GM18907 (cell line): Measurements from ENCODE around the gene CMTR1.
"Not testable (repeated sequence)": the region's sequence is repeated elsewhere in the genome, so short reads cannot be mapped to it uniquely, and the experiment has no call there.

Experiments
- ATAC-seq: cut with Tn5 transposase; IDR thresholded peaks from one replicate; pipeline ENCODE4 v1.9.1; 2021; ENCODE audit warnings: mild to moderate bottlenecking, moderate library complexity; ENCODE audit not compliant: unreplicated experiment

Gene CMTR1, protein sequence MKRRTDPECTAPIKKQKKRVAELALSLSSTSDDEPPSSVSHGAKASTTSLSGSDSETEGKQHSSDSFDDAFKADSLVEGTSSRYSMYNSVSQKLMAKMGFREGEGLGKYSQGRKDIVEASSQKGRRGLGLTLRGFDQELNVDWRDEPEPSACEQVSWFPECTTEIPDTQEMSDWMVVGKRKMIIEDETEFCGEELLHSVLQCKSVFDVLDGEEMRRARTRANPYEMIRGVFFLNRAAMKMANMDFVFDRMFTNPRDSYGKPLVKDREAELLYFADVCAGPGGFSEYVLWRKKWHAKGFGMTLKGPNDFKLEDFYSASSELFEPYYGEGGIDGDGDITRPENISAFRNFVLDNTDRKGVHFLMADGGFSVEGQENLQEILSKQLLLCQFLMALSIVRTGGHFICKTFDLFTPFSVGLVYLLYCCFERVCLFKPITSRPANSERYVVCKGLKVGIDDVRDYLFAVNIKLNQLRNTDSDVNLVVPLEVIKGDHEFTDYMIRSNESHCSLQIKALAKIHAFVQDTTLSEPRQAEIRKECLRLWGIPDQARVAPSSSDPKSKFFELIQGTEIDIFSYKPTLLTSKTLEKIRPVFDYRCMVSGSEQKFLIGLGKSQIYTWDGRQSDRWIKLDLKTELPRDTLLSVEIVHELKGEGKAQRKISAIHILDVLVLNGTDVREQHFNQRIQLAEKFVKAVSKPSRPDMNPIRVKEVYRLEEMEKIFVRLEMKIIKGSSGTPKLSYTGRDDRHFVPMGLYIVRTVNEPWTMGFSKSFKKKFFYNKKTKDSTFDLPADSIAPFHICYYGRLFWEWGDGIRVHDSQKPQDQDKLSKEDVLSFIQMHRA

DNA sequence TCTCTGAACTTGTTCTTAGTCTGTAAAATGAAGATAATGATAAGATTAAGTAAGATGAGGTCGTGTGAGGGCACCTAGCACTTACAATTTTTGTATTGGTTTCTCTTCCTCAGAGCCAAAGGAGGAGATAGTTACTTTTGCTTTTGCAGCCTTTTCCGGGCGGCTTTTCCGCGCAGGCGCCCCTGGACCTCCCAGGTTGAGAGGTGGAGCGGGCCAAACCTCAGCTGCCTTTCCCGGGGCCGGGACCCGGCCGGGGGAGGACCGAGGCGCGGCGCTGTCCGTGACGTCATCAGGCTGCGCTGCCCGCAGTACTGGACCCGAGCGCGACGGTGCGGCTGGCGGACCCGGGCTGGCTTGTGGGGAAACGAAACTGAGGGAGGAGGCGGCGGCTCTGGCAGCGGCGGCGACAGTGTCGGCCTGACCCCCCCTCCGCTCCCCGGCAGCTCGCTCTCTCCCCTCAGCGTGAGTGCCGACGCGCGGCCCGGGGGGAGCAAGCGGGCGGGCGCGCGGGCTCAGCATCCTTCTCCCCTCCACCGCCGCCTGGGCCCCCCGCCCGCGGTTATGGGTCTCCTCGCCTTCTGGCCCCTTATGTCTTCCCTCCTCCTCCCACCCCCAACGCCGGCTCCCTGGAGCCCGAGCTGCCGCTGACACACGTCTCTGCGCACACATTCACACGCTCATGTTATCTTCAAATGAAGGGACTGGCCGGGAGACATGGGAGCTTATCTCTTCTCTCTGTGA is at the start of gene CMTR1:
Gene CMTR1 (plus strand): TSS at position 306 of the 741 bp plus-strand sequence. CDS start 2,409 bp downstream, outside the sequence.
- ATAC-seq: peak; percentile 87

DNA sequence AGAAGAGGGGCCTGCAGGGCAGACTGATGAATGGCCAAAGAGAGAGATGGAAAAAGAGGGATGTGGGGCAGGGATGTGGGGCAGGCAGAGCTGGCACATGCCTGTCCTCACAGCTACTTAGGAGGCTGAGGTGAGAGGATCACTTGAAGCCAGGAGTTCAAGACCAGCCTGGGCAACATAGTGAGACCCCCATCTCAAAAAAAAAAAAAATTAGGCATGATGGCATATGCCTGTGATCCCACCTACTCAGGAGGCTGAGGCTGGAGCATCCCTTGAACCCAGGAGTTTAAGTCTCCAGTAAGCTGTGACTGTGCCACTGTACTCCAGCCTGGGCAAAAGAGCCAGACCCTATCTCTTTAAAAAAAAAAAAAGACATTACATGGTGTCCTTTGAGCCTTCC is 44.4 kb upstream of the CMTR1 start:
- no peak for ATAC-seq

DNA sequence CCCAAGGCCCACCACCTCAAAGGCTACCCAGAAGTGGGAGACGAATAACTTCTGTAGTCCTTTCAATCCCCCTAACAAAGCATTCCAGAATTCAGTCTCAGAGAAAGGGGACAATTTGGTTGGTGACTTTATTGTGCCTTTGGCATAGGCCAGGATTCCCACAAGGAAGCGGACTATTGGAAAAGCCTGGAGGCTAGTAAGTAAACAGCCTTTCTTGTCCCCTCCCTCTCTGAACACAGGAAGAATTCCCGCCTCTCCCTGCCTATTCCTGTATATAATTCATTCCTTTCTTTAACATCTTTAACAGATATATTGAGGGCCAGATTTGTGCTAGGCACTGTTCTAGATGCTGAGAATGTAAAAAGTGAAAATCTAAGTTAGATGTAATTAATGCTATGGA is 43.2 kb upstream of the CMTR1 start:
- ATAC-seq: no peak

DNA sequence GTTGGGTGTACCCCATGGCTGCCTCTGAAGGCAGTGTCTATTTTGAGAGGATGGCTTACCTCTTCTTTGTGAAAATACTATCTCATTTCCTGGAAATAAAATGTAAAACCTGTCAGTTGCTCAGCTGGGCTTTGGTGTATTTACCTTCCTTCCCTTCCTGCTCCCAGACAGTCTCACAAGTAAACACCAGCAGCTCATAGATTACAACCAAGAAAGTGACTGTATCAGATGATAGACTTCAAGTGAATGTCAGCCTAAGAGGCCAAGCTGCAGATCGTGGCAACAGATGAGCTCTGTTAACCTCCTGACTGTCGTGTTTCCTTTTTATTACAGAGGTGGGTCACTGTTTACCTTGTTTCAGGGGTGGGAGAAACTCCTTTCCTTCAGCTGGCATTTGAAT is 41.9 kb upstream of the CMTR1 start:
- no peak for ATAC-seq

DNA sequence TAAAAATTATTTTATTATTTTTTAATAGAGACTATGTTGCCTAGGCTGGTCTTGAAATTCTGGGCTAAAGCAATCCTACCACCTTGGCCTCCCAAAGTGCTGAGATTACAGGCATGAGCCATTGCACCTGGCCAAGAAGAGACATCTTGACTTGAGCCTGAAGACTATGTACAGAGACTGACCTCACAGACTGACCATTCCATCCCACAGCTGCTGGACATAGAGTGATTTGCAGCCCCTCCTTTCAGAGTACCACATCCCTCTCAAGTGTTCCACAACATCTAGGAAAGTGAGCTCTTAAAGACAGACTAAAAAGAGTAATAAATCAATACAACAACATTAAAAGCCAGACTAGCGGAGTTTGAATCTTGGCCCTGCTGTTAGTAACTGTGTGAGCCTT is 40.2 kb upstream of the CMTR1 start:
- ATAC-seq: no peak

DNA sequence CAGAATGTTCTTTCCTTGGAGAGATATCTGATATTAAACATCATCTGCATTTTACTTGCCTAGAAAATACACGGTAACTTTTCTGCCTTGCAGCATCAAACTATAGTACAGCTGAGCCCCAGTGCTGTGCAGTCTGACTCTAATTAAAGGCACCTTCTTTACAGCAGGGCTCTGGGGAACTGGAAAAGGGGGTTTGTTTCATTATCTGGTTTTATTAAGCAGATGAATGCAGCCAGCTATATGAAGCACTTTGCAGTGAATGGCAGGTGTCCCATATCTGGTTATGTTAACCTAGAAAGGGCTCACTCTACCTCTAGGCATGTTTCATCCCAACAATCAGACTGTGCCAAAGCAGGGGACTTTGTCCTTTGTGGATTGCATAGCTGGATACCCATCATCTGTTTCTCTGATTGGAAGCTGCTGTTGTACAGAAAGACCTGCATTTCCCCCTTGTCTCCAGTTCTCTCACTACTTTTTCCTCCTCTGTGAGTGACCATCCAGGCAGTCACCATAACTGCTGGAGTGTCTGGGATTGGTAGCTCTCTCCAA is 39.6 kb upstream of the CMTR1 start:
- no peak for ATAC-seq

DNA sequence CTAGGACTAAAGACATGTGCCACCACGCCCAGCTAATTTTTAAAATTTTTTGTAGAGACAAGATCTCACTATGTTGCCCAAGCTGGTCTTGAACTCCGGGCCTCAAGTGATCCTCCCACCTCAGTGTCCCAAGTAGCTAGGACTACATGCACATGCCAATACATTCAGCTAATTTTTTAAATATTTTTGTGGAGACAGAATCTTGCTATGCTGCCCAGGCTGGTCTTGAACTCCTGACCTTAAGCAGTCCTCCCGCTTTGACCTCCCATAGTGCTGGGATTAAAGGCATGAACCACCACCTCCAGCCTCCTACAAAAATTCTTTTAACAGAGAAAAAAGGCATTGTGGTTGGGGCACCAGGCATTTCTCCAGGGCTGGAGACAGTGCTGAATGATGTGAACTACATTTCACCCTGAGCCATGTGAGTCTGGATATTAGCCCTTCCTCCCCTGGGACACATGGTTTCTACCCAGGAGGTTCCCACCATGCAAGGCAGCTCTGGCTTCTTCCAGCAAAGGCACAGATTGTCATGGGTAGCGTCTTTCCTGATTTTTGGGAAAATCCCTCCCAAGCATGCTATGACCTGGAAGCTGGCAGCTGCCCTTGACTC is 36.3 kb upstream of the CMTR1 start:
- no peak for ATAC-seq

DNA sequence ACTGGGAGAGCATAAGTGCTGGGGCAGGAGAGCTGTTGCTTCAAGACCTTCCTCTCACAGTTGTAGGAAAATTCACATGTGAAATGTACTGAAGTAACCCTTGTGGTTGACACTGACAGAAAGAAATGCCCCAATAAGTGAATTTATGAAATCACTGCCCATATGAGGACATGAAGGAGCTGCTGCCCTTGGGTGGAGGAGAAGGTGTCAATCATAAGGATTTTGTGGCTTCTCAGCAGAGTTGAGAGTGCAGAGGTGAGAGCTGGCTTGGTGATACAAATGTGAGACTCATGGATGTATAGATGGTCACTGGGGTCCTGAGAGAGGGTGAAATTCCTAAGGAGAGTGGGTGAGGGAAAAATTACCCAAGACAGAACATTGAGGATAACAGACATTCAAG is 33.9 kb upstream of the CMTR1 start:
- ATAC-seq: no peak

DNA sequence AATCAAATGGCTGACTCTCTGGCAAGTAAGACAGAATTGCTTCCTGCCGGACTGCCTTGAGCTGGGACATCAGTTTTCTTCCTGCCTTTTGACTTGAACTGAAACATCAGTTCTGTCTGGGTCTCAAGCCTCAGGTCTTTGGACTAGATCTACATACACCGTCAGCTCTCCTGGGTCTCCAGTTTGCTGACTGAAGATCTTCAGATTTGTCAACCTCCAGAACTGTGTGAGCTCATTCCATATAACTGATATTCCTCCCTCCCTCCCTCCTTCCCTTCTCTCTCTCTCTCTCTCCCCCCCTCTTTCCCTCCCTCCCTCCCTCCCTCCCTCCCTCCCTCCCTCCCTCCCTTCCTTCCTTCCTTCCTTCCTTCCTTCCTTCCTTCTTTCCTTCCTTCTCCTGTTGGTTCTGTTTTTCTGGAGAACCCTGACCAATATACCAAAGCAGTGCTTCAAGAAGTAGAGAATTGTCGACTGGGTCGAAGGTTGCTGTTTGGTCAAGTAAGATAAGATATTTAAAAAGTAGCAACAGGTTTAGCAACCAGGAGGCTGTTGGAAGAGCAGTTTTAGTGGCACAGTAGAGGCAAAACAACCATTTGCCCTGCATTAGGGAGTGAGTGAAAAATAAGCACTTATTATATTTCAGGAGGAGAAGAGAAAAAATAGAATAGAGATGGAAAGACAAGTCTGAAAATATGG is 33.1 kb upstream of the CMTR1 start:
- ATAC-seq: no peak

DNA sequence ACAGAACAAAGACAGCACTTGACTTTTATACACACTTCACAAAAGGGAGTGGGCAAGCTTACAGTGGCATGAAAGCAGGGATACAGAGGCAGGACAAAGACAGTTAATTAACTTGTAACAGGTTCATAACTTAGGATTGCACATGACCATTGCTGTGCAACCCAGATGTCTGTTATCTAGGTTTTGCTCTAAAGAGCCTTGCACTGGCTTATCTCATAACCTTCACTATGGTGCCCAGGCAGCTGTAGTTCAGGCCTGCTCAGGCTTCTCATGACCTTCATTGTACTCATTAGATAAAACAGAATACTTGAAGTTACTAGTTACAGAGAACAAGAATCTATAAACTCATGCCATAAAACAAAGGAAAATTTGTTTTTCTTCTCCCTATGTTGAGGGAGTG is 31.4 kb upstream of the CMTR1 start:
- not testable (repeated sequence) for ATAC-seq

DNA sequence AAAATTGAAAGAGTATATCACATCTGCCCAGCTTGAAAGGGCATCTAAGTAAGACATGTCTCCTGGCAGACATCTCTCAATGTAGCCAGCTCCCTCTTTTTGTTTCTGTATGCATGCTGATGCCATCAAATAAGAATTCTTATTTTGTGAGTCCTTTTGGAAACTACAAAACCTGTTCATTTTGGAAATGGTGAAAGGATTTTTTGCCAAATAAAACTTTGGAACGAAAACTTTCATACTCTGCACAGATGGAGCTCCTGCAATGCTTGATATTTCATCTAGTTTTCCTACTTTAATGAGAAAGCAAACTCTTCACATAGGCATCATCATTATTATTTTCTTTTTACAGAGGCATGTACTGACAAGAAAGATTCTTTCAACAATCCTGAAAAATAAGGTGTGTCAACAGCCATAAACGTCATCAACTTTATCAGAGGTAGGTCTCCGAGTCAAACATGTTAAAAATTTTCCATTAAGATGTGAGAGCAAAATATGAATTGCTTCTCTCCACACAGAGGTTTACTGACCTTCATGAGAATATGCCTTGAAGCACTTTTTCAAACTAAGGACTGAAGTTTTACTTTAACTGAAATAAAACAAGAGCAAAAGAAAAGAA is 26.2 kb upstream of the CMTR1 start:
- no peak for ATAC-seq

DNA sequence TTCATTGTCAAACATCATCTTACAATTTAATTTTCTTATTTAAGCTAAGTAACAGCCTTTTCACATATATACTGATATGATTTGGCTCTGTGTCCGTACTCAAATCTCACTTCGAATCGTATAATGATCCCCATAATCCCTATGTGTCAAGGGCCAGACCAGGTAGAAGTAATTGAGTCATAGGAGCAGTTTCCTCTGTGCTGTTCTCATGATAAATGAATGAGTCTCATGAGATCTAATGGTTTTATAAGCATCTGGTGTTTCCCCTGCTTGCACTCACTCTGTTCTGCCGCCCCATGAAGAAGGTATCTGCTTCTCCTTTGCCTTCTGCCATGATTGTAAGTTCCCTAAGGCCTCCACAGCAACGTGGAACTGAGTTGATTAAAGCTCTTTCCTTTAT is 25.1 kb upstream of the CMTR1 start:
- ATAC-seq: no peak

DNA sequence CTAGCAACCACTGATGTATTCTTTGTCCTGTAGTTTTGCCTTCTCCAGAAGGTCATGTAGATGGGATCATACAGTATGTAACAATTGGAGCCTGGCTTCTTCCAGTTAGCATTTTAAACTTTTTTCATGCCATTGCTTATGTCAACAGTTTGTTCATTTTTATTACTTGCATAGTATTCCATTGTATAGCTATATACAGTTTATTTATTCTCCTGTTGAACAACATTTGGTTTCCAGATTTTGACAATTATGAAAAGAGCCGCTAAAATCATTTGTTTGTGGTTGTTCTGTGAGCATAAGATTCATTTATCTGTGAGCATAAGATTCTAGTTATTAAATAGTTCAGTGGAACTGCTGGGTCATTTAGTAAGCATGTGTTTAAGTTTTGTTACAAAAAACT is 23.5 kb upstream of the CMTR1 start:
- no peak for ATAC-seq

DNA sequence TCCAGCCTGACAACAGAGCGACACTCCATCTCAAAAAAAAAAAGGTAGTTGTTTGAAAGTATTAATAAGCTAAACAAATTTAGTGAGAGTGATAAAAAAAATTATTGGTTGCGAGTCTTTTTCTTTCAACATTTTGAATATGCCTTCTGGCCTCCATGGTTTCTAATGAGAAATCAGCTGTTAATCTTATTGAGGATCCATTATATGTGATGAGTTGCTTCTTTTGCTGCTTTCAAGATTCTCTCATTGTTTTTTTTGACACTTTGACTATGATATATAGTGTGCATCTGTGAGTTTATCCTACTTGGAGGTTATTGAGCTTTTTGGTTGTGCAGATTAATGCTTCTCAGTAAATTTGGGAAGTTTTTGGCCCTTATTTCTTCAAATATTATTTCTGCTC is 15.6 kb upstream of the CMTR1 start:
- no peak for ATAC-seq

DNA sequence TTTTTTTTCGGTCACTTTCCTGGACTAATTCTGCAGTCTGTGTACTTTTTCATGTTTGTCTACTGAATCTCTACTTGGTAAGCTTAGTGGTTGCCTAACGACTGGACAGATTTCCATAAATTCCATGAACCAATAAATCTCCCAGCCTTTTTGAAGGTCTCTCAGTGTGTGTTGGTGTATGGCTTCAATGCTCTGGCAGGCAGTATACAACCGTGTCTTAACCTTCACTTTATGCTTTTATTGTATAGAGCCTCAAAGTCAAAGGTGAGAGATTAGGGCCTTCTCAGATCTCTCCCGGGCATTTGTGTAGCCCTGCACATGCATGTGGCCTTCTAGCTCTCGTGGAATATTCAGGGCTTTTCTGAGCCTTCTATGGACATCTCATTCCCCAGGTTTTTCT is 14.3 kb upstream of the CMTR1 start:
- ATAC-seq: no peak

DNA sequence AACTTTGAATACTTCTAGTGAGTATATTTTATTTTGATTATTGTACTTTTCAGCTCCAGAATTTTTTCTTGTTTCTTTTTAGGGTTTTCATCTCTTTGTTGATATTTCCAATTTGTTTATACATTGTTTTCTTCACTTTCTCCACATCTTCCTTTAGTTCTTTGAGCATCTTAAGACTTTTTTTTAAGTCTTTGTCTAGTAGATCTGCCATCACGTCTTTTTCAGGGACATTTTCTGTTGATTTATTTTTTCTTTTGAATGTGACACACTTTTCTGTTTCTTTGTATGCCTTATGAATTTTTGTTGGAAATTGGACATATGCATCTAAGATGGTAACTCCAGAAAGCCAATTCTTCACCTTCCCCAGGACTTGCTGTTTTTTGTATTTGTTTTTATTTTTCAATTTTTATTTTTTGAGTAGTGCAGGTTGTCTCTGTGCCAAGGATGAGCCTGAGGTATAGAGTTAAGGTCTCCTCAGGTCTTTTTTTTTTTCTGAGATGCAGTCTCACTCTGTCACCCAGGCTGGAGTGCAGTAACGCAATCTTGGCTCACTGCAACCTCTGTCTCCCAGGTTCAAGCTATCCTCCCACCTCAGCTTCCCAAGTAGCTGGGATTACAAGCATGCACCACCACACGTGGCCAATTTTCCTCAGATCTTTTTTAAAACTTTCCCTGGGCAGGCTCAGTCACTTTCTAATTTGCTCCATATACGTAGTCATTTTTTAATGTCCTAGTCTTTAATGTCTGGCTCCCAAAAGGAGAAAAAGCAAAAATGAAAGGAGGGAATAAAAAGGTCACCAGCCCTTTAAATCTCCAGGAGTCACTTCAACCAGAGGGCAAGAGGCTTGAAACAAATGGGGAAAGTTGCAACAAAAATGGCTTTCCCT is 6.7 kb upstream of the CMTR1 start:
- ATAC-seq: no peak

DNA sequence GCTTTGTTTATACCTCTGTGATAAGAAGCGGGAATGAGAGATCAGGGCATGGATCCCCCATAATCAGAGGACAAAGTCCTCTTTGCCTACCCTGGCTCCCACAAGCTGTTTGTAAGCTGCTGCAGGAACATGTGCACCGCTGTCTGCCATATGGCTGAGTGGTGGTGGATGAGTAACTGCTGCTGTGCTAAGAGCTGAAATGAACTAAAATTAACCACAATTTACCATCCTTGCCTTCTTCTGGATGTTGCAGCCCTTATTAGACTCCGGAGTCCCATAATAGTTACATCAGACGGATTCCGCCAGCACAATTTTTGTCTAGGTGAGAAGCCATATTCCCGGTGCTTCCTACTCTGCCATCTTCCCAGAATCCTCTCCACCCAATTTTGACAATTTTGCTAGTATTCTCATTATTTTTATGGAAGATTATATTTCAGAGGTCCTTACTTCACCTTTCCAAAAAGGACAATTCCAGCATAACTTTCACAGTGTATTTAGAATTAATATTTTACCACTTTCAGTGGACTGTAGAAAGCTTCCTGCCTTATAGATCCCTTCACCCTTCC is 6.0 kb upstream of the CMTR1 start:
- ATAC-seq: no peak

DNA sequence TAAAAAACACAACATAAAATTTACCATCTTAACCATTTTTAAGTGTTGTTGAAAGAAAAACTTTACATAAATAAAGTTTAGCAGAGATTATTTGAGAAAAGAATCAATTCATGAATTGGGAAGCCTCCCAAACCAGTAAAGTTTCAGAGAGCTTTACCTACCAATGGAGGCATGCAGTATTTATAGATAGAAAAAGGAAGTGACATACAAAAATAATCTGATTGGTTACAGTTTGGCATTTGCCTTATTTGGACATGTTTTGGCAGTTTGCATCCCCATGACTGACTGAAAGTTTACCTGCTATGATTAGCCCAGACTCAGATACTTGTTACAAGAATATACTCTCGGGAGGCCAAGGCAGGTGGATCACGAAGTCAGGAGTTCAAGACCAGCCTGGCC is 3.7 kb upstream of the CMTR1 start:
- no peak for ATAC-seq

DNA sequence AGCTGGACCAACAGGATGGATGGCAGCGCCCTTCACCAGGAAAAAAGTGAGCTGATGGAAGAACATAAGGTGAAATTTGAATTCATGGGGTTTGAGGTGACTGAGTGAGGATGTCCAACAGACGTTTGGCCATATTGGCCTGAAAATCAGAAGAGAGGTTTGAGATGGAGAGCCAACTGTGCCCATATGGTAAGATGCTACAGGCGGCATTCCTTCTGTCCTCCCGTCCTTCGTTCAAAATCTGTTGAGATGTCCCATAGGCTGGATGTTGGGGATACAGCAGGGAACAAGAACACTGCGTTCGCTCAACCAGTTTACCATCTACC is 468 bp upstream of the CMTR1 start:
- ATAC-seq: peak; percentile 22
